Endothelial cell of umbilical vein (primary cell): ENCODE data around the gene TMEM37. TPM values are rescaled to one million over a fixed set of nuclear protein-coding genes. Genes with fewer than 3 reads are reported as not detected.

Experiments
- BruUV-seq: library from RNA; stranded (reverse); fragments of 400-500 nt; replicated peaks from 2 replicates; lab custom pipeline; 2021; lab: Mats Ljungman, UMichigan
- CTCF ChIA-PET: fragments of 300-600, 350-600 bp; sonication (Branson Sonifier 250); formaldehyde crosslinking; loops from one replicate; lab custom pipeline; 2021; ENCODE audit warnings: antibody characterized with exemption, inconsistent platforms; lab: Charles Lee
- POLR2A ChIA-PET: fragments of 300-600, 350-600 bp; sonication (Branson Sonifier 250); formaldehyde crosslinking; loops from one replicate; lab custom pipeline; 2021; ENCODE audit warnings: antibody characterized with exemption, inconsistent platforms; lab: Charles Lee
- DNase-seq: peaks from one replicate; pipeline ENCODE4 v3.0.0-alpha.2; 2011; ENCODE audit warnings: low read depth, low spot score
- FAIRE-seq: peaks from 2 replicates; lab custom pipeline; 2011; peaks lifted over from hg19 to GRCh38; lab: Jason Lieb, UNC
- H2AFZ ChIP-seq: 2 replicates; pipeline ENCODE4 v1.6.0; 2012; ENCODE audit warnings: low read depth, low read length, control low read depth, inconsistent platforms
- H3K27ac ChIP-seq: 2 replicates; pipeline ENCODE4 v1.5.1; 2011; ENCODE audit warnings: low read depth, mild to moderate bottlenecking, control low read depth, low read length, moderate library complexity; ENCODE audit not compliant: insufficient read depth
- H3K27me3 ChIP-seq, 2 experiments: 2 replicates each; pipeline versions ENCODE4 v1.6.0 to v1.6.1; 2011; ENCODE audit warnings: low read length in 2 of 2, mixed read lengths in 1 of 2; ENCODE audit not compliant: control insufficient read depth in 2 of 2, insufficient read depth in 2 of 2
- H3K36me3 ChIP-seq, 2 experiments: 2 replicates in 1 of 2; 3 replicates in 1 of 2; pipeline ENCODE4 v1.5.1; 2011; ENCODE audit warnings: low read length in 2 of 2, mild to moderate bottlenecking in 1 of 2, moderate library complexity in 1 of 2; ENCODE audit not compliant: control insufficient read depth in 2 of 2, insufficient read depth in 2 of 2; ENCODE audit errors: extremely low read depth in 1 of 2
- H3K4me1 ChIP-seq: 3 replicates; pipeline ENCODE4 v1.5.1; 2011; ENCODE audit warnings: mild to moderate bottlenecking, low read length; ENCODE audit not compliant: control insufficient read depth, insufficient read depth; ENCODE audit errors: extremely low read depth
- H3K4me2 ChIP-seq: 2 replicates; pipeline ENCODE4 v1.6.1; 2011; ENCODE audit warnings: low read length, control low read depth, mixed read lengths; ENCODE audit not compliant: insufficient read depth
- H3K4me3 ChIP-seq, 3 experiments: fragments of 200-600 bp in 1 of 3; sonication (generic), shearing (Covaris generic) in 1 of 3; replicated peaks in 1 of 3; 2 replicates each; pipeline ENCODE4 v1.5.1; 2011 to 2016; ENCODE audit warnings: control low read depth in 3 of 3, low read length in 3 of 3, mild to moderate bottlenecking in 2 of 3, inconsistent platforms in 1 of 3, low read depth in 1 of 3, moderate library complexity in 1 of 3; ENCODE audit not compliant: insufficient read depth in 1 of 3
- H3K79me2 ChIP-seq: 2 replicates; pipeline ENCODE4 v1.6.0; 2012; ENCODE audit warnings: low read length, inconsistent platforms; ENCODE audit not compliant: control insufficient read depth, insufficient read depth
- H3K9ac ChIP-seq: replicated peaks from 2 replicates; pipeline ENCODE3; 2011; ENCODE audit warnings: low read length, control low read depth; ENCODE audit not compliant: insufficient read depth; ENCODE audit errors: extremely low read depth
- H3K9me1 ChIP-seq: replicated peaks from 3 replicates; pipeline ENCODE4 v1.6.0; 2011; ENCODE audit warnings: mild to moderate bottlenecking, low read length; ENCODE audit not compliant: control insufficient read depth, insufficient read depth; ENCODE audit errors: extremely low read depth
- H3K9me3 ChIP-seq: replicated peaks from 2 replicates; pipeline ENCODE4 v1.5.1; 2012; ENCODE audit warnings: low read length, inconsistent platforms; ENCODE audit not compliant: control insufficient read depth, insufficient read depth
- H4K20me1 ChIP-seq: replicated peaks from 2 replicates; pipeline ENCODE3; 2011; ENCODE audit warnings: mild to moderate bottlenecking, low read length; ENCODE audit not compliant: control insufficient read depth, insufficient read depth; ENCODE audit errors: extremely low read depth
- CTCF ChIP-seq, 2 donors: IDR thresholded peaks; 1 replicate in 1 of 2; 2 replicates in 1 of 2; pipeline ENCODE4 v1.5.1; 2011; ENCODE audit warnings: low read length in 2 of 2, mild to moderate bottlenecking in 2 of 2, moderate library complexity in 2 of 2, control low read depth in 1 of 2, inconsistent platforms in 1 of 2, low read depth in 1 of 2; ENCODE audit not compliant: insufficient read depth in 1 of 2; ENCODE audit errors: extremely low read depth in 1 of 2
- FOS ChIP-seq: IDR thresholded peaks from 2 replicates; pipeline ENCODE4 v1.6.1; 2011; ENCODE audit warnings: mild to moderate bottlenecking, low read length, moderate library complexity, borderline replicate concordance; ENCODE audit not compliant: insufficient read depth
- GATA2 ChIP-seq: IDR thresholded peaks from 2 replicates; pipeline ENCODE4 v1.7.0; 2011; ENCODE audit warnings: low read depth, mild to moderate bottlenecking, moderate library complexity, mixed read lengths, low read length; ENCODE audit not compliant: insufficient read length, insufficient read depth
- JUN ChIP-seq: IDR thresholded peaks from 2 replicates; pipeline ENCODE4 v1.6.1; 2011; ENCODE audit warnings: borderline replicate concordance, low read depth; ENCODE audit not compliant: insufficient read length, insufficient read depth
- MAX ChIP-seq: IDR thresholded peaks from 2 replicates; pipeline ENCODE4 v1.6.1; 2011; ENCODE audit not compliant: insufficient read depth, insufficient read length
- POLR2A ChIP-seq: IDR thresholded peaks from 2 replicates; pipeline ENCODE4 v1.6.1; 2012; ENCODE audit warnings: low read depth, mild to moderate bottlenecking, control low read depth, low read length
- POLR2AphosphoS5 ChIP-seq: IDR thresholded peaks from 2 replicates; pipeline ENCODE4 v1.6.1; 2012; ENCODE audit warnings: low read depth, mild to moderate bottlenecking, control low read depth, low read length, moderate library complexity; ENCODE audit not compliant: insufficient read depth
- dilution Hi-C: fragments of 300-500 bp; cut with MboI; formaldehyde crosslinking; loops from one replicate; pipeline ENCODE4 v1.15.0; 2019; ENCODE audit warnings: low sequenced_read_pairs; ENCODE audit not compliant: extremely low pct_ligation_motif_present
- intact Hi-C: fragments of 100-400 bp; cut with micrococcal nuclease; formaldehyde crosslinking; loops from one replicate; pipeline ENCODE4 v1.10.0; 2022
- polyA plus RNA-seq, 4 experiments: library from polyadenylated mRNA; depleted of rRNA in 3 of 4; stranded (reverse) in 3 of 4; unstranded in 1 of 4; fragments of >200 nt; gene quantifications; 2 replicates each; pipeline versions ENCODE4 v1.2.1 to v1.2.3, GENCODE V29; 2011 to 2012; ENCODE audit warnings: missing spikeins in 1 of 4
- total RNA-seq: library from RNA; stranded (reverse); gene quantifications from 2 replicates; pipeline ENCODE4 v1.2.3, GENCODE V29; 2021

The TMEM37 gene
- total and polyA plus RNA-seq, 2 donors (not counting 3 experiments of a cell fraction or from before 2014, with no cell fraction given) = 3.5 to 16.2 TPM

GRCh38 chr2:119442850-119443249 lies 11.2 kb downstream of the TMEM37 start:
- dilution Hi-C loops (no loop called here), intact Hi-C loops (no loop called here)
- Histone ChIP-seq H3K9ac (no peak overlapping the region), H3K79me2 (no peaks in the 10 kb centered on the region), H4K20me1 (no peaks in the 10 kb centered on the region), H3K27ac (no peak overlapping the region), H3K4me3 (no peak overlapping the region), H3K36me3 (no peaks in the 10 kb centered on the region), H2AFZ (no peak overlapping the region), H3K9me1 (no peaks in the 10 kb centered on the region), H3K9me3 (no peaks in the 10 kb centered on the region), H3K4me2 (no peak overlapping the region), H3K4me1 (no peaks in the 10 kb centered on the region), H3K27me3 (peaks cover 0 to 2% of the 10 kb centered on the region in 2 experiments)
- no TSS peak for BruUV-seq
- DNase-seq = no peak
- no peak for FAIRE-seq
- ChIA-PET POLR2A (no interaction called here), CTCF (interaction anchor here (1.1 to 1.4 kb wide), 2 partner anchors 9 to 33 kb away, joined by 3 to 6 read pairs; no protein-coding TSS in a partner anchor)
- TF ChIP-seq CTCF (IDR thresholded peaks at IDR 0.05; ENCODE audit: extremely low read depth in 1 of 2, insufficient read depth in 1 of 2, low read depth in 1 of 2, low read length in 2 of 2) (no peak), GATA2 (no peak), MAX (no peak), POLR2A (no peak), FOS (no peak), JUN (no peak), POLR2AphosphoS5 (no peak)
